MM.1S (cell line): Measurements from ENCODE around the gene RNU11.

Source experiments
- DNase-seq: peaks from one replicate; pipeline ENCODE4 v3.0.0-alpha.2; 2015
- H2AFZ ChIP-seq: fragments of 300-600 bp; sonication (generic); 2 replicates; pipeline ENCODE4 v1.6.0; 2016; ENCODE audit warnings: antibody characterized with exemption, low read length
- H3F3A ChIP-seq: fragments of 300-600 bp; sonication (generic); 2 replicates; pipeline ENCODE4 v1.6.1; 2016; ENCODE audit warnings: mild to moderate bottlenecking, antibody characterized with exemption, low read length, moderate library complexity, mixed read lengths; ENCODE audit not compliant: insufficient read depth
- H3K27ac ChIP-seq: fragments of 300-600 bp; sonication (generic); 2 replicates; pipeline ENCODE4 v1.5.1; 2016; ENCODE audit warnings: mild to moderate bottlenecking, low read length
- H3K27me3 ChIP-seq: fragments of 300-600 bp; sonication (generic); replicated peaks from 2 replicates; pipeline ENCODE4 v1.6.0; 2016; ENCODE audit warnings: low read length; ENCODE audit not compliant: insufficient read depth
- H3K36me3 ChIP-seq: fragments of 300-600 bp; sonication (generic); replicated peaks from 2 replicates; pipeline ENCODE4 v1.6.1; 2016; ENCODE audit warnings: mild to moderate bottlenecking, low read length, mixed read lengths; ENCODE audit not compliant: insufficient read depth
- H3K4me1 ChIP-seq: fragments of 300-600 bp; sonication (generic); 2 replicates; pipeline ENCODE4 v1.6.1; 2016; ENCODE audit warnings: low read length, mixed read lengths
- H3K4me2 ChIP-seq: fragments of 300-600 bp; sonication (generic); 2 replicates; pipeline ENCODE4 v1.6.0; 2016; ENCODE audit warnings: low read depth, low read length
- H3K4me3 ChIP-seq: fragments of 300-600 bp; sonication (generic); 2 replicates; pipeline ENCODE4 v1.5.1; 2016; ENCODE audit warnings: low read length, mixed read lengths
- H3K79me2 ChIP-seq: fragments of 300-600 bp; sonication (generic); 2 replicates; pipeline ENCODE4 v1.6.1; 2016; ENCODE audit warnings: mixed run types, low read length, mixed read lengths
- H3K9ac ChIP-seq: fragments of 300-600 bp; sonication (generic); 2 replicates; pipeline ENCODE4 v1.6.1; 2016; ENCODE audit warnings: low read length, mixed read lengths
- H3K9me2 ChIP-seq: fragments of 300-600 bp; sonication (generic); replicated peaks from 2 replicates; pipeline ENCODE4 v1.6.1; 2016; ENCODE audit warnings: mild to moderate bottlenecking, low read length, mixed read lengths; ENCODE audit not compliant: insufficient read depth
- H3K9me3 ChIP-seq: fragments of 300-600 bp; sonication (generic); replicated peaks from 2 replicates; pipeline ENCODE4 v1.6.1; 2016; ENCODE audit warnings: mild to moderate bottlenecking, low read length, mixed read lengths; ENCODE audit not compliant: insufficient read depth
- H4K20me1 ChIP-seq: fragments of 300-600 bp; sonication (generic); 2 replicates; pipeline ENCODE4 v1.6.1; 2016; ENCODE audit warnings: mild to moderate bottlenecking, low read length, moderate library complexity, mixed read lengths; ENCODE audit not compliant: insufficient read depth
- CTCF ChIP-seq: fragments of 300-600 bp; sonication (generic); IDR thresholded peaks from 2 replicates; pipeline ENCODE4 v1.5.1; 2016; ENCODE audit warnings: antibody characterized with exemption, low read length, mixed read lengths
- EZH2 ChIP-seq: fragments of 300-600 bp; sonication (generic); optimal IDR thresholded peaks from 2 replicates; pipeline ENCODE3; 2017; ENCODE audit warnings: low read depth, mild to moderate bottlenecking, antibody characterized with exemption, low read length, mixed read lengths
- EZH2phosphoT487 ChIP-seq: fragments of 300-600 bp; sonication (generic); IDR thresholded peaks from 2 replicates; pipeline ENCODE4 v1.6.1; 2018; ENCODE audit warnings: antibody characterized with exemption, low read length

RNU11 gene

GRCh38 chr1:28640766-28641165 is 7.6 kb upstream of the RNU11 start:
- Histone ChIP-seq H3K4me3 (no peak overlapping the region), H3K36me3 (no peaks in the 10 kb centered on the region), H2AFZ (no peak overlapping the region), H3F3A (peaks cover 19% of the 10 kb centered on the region), H4K20me1 (no peaks in the 10 kb centered on the region), H3K27ac (no peak overlapping the region), H3K27me3 (no peaks in the 10 kb centered on the region), H3K9ac (no peak overlapping the region), H3K9me3 (no peaks in the 10 kb centered on the region), H3K4me1 (peaks cover 14% of the 10 kb centered on the region), H3K9me2 (no peaks in the 10 kb centered on the region), H3K79me2 (peaks cover 29% of the 10 kb centered on the region), H3K4me2 (no peak overlapping the region)
- peak; percentile 42 for DNase-seq
- TF ChIP-seq CTCF (peak; percentile 38), EZH2 (no peak)

GRCh38 chr1:28642056-28642846 is 6.1 kb upstream of the RNU11 start:
- Histone ChIP-seq H3K4me1 (peaks cover 14% of the 10 kb centered on the region), H3K9me3 (no peaks in the 10 kb centered on the region), H3K36me3 (no peaks in the 10 kb centered on the region), H3K27ac (peak overlapping the region; percentile 98), H4K20me1 (no peaks in the 10 kb centered on the region), H3K4me2 (peak overlapping the region; percentile 85), H2AFZ (peak overlapping the region; percentile 88), H3K9ac (peak overlapping the region; percentile 93), H3K27me3 (no peaks in the 10 kb centered on the region), H3F3A (peaks cover 19% of the 10 kb centered on the region), H3K9me2 (no peaks in the 10 kb centered on the region), H3K79me2 (peaks cover 29% of the 10 kb centered on the region), H3K4me3 (peak overlapping the region; percentile 97)
- no peak for TF ChIP-seq EZH2
- TF ChIP-seq EZH2phosphoT487, result no peak
- TF ChIP-seq CTCF, result no peak
- DNase-seq, result peak; percentile 26

- Histone ChIP-seq H3K36me3 (no peaks in the 10 kb centered on the region), H3K9me3 (no peaks in the 10 kb centered on the region), H3K27me3 (no peaks in the 10 kb centered on the region), H3K79me2 (peaks cover 29% of the 10 kb centered on the region), H3K9ac (peak within 1 kb of the TSS; percentile 93), H4K20me1 (no peaks in the 10 kb centered on the region), H3K9me2 (no peaks in the 10 kb centered on the region), H3K4me3 (peak within 1 kb of the TSS; percentile 97), H2AFZ (peak within 1 kb of the TSS; percentile 88), H3K4me1 (peaks cover 18% of the 10 kb centered on the region), H3K4me2 (peak within 1 kb of the TSS; percentile 98), H3K27ac (peak within 1 kb of the TSS; percentile 98), H3F3A (peaks cover 19% of the 10 kb centered on the region)
- DNase-seq, result peak; percentile 98
- no peak for TF ChIP-seq EZH2
- TF ChIP-seq CTCF, result peak; percentile 42
- TF ChIP-seq EZH2phosphoT487, result no peak
These were observed 5.4 kb upstream of the RNU11 start, which contains the start of gene TAF12 for GRCh38 chr1:28642847-28643635. TSS of gene TAF12 (minus strand) at chr1:28643067. CDS start at chr1:28622081, 20,986 bp downstream.
